Fibroblast of gingiva (primary cell): ENCODE data around the gene NEURL1B.
"Not testable (repeated sequence)": the region's sequence is repeated elsewhere in the genome, so short reads cannot be mapped to it uniquely, and the experiment has no call there.

Source experiments
- DNase-seq: peaks from one replicate; pipeline ENCODE4 v3.0.0-alpha.2; 2011; ENCODE audit warnings: low read depth

Gene NEURL1B

DNA sequence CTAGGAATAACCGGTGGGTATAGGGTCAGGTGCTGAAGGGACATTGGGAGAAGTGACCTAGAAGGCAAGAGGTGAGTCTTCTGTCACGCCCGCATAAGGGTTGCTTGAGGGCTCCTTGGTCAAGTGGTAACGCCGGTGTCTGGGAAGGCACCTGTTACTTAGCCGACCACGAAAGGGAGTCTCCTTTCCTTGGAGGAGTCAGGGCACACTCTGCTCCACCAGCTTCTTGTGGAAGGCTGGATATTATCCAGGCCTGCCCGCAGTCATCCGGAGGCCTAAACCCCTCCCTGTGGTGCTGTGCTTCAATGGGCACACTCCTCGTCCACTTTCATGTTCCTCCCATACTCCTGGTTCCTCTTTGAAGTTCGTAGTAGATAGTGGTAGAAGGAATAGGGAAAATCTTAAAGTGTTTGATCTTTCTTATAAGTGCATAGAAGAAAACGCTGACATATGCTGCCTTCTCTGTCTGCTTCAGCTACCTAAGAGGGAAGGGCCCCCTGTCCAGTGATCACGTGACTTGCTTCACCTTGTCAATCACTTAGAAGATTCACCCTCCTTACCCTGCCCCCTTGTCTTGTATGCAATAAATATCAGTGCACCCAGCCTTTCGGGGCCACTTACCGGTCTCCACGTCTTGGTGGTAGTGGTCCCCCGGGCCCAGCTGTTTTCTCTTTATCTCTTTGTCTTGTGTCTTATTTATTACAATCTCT, 16.6 kb downstream of the NEURL1B start:
- DNase-seq = not testable (repeated sequence)

DNA sequence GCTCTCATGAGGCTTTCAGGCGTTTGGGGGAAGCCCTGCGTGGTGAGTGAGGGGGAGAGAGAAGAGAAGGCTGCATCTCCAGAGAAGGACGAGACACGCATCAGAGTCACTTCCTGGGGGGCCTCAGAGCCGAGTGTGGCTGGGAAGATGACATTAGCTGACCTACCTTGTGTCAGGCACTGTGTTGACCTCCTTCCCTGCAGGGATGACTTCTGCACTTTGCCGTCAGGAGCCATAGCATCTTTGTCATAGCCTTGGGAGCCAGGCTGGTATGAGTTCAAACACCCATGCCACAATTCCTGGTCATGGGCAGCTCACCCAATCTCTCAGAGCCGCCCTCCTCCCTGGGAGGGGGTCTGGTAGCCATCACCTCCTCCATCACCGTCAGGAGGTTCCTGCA, 17.3 kb downstream of the NEURL1B start:
- no peak for DNase-seq

GRCh38 chr5:172658961-172659501, 18.0 kb downstream of the NEURL1B start:
- no peak for DNase-seq

DNA sequence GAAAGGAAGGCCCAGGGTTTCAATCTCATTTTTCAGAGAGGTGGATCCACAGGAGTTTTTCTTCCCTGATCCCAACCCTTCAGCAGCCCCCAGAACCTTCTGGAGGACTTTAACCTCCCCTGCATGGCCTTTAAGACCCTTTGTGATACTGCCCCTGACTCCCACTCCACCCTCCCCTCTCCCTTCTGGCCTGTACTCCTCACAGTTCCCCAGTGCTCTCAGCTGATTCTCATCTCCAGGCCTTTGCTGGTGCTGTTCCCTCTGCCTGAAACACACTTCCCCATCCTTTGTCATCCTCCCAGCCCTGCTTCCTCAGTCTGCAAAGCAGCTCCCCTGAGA, 18.5 kb downstream of the NEURL1B start:
- no peak for DNase-seq

DNA sequence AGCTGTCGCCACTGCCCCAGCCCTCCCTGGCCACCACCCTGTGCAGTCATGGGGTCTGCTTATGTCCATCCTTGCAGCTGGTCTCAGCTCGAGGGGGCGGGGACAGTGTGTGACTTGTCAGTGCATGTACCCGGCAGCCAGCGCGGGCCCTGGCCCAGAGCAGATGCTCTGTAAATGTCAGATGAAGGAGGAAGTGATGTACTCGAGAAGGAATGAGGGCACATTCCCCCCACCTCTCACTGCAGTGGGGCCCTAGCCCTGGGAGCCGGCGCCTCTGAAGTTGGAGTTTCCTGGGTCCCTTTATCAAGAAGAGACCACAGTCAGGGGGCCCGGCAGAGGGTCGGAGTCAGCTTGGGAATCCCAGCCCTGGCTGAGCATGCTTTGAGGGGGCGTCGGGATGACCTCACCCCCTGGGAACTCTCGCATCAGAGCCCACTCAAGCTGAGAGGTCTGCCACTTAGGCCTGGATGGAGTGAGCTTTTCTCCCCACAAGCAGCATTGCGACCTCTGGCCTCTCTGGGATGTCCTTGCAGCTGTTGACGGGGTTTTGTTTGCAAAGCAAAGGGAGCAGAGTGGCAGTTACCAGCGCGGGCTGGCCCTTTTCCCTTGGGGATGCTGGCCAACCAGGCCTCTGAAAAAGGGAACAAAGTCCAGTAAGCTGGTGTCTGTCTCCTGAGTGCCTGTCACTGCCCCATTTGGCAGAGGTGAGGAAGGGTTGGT, 19.0 kb downstream of the NEURL1B start:
- DNase-seq = peak; percentile 45

DNA sequence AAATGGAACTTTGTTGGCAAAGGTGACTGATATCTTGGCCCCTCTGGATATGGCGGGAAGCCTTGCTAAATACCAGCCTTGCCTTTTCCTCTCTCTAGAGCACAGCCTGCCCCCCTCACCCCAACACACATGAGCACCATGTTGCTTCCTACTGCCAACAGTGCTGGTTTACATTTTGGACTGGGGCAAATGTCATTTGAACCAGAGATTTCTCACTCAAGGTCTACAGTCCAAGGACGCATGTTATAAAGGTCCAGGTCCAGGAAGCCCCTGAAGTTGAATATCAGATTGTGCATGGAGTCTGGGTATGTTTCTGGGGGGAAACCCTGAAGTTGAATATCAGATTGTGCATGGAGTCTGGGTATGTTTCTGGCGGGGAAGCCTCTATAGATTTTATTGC, 19.9 kb downstream of the NEURL1B start:
- no peak for DNase-seq

DNA sequence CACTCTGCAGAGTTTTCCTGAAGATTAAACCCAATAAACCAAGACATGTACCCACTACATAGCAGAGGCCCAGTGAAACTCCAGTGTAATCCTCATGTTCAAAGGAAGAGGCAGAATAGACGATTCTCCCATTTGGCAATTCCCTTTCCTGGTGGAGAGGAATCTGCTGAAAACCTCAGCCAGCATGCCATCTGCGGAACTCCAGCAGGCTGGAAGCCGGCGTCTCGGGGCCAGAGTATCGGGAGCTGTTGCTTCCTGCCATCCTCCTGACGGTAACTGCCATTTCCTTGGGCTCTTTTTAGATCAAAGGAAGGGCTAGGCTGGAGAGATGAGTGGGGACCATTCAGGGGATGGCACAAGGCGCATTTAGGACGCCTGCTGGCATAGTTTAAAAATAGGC, 20.5 kb downstream of the NEURL1B start:
- DNase-seq = no peak

DNA sequence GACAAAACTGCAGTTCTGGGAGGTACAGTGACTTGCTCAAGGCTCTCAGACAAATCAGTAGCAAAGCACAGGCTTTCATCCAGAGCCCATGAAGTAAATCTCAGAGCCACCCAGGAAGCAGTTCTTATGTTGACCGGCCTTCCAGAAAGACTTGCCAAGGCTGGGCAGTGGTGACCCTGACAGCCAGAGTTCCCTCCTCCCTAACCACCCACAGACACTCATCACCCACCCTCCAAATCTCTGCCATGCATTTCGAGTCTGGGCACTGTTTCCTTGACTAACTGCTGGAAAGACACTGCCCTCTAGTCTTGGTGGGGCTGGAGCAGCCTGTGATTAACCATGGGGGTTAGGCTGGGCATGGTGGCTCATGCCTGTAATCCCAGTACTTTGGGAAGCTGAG, 21.5 kb downstream of the NEURL1B start:
- DNase-seq = no peak

DNA sequence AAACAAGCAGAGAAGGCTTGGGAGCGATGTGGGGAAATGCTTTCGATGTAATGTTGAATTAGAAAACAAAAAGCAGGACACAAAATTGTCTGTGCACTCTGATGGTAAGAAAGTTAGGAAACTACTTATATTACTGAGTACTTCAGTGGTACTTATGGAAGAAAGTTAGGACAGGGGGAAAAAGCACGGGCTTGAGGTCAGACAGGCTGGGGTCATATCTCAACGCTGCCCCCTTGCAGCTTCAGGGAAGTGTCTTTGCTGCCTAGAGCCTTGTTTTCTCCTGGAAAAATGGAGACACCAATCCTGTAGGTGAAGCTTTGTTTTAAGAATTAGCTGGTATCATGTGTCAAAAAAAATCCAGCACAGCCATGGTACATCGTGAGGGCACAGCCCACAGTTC, 23.0 kb downstream of the NEURL1B start:
- DNase-seq = no peak

DNA sequence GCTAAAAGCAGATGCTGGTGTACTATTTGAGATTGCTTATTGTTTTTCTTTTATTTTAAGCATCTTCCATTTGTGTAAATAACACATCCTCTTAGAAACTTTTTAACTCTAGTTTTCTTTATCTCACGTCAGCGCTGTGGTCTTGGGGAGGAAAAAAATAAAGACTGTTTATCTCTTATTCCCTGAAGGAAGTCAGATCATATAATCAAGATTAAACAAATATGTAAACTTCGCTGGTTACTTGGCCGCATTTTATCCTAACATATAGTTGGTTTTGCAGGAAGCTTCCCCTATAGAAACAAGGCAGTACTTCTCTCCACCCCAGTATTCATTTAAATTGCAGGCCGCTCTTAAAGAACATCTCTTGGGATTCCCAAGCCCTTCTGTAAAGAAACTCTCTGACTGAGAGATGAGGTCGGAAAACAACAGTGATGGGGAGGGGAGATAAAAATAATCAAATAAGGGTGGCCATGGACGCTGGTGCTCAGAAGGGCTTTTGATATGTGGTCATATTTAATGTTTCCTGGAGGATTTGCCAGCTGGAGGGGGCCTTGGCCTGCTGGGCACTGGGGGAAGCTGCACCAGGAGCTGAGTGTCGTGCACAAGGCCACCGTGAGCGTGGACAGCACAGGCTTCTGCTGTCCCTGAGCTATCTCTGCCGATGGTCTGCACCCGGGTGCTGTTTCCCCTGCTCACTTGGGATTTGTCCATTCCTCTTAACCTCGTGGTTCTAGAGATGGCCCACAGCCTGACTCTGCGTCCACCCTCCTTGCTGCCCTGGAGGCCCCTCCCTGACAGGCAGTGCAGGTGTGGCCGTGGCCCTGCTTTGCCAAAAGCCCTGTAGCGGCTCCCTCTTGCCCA, 23.8 kb downstream of the NEURL1B start:
- DNase-seq = no peak

DNA sequence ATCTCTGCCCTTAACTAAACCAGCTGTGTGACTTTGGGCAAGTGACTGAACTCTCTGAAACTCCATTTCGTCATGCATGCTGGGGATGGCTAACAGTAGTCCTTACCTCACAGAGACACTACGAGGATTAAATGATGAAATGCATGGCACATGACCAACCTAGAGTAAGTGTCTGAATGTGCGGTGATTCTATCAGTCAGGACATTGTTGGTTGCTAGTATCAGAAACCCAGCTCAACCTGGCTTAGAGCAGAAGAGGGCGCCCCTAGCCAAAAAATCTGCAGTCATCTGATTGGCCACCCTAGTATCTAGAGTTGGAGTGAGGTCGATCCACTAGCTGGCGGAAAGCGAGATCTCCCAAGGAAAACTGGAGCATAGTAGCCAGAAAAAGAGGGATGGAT, 25.2 kb downstream of the NEURL1B start:
- no peak for DNase-seq

GRCh38 chr5:172667786-172668593, 26.9 kb downstream of the NEURL1B start:
- DNase-seq = no peak

DNA sequence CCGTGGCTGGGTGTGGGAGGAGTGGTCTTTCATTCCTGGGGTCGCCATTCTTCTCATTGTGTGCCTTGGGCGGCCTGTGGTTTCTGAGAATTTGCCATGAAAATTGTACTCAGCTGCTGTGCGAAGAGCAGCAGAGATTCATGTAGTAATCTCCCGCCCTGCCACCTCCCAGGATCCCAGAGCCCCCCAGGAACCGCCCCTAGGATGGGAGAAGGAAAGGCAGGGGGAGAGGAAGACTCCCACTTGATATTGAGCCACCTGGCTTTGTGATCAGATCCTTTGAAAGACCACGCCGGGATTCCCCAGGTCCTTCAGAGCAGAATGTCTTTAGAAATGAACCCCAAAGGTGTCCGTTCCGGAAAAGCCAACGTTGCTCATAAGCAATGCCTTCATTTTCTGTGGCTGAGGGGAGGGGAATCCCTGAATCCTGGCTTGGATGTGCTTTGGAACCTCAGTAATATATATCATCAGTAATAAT, 27.6 kb downstream of the NEURL1B start:
- no peak for DNase-seq

DNA sequence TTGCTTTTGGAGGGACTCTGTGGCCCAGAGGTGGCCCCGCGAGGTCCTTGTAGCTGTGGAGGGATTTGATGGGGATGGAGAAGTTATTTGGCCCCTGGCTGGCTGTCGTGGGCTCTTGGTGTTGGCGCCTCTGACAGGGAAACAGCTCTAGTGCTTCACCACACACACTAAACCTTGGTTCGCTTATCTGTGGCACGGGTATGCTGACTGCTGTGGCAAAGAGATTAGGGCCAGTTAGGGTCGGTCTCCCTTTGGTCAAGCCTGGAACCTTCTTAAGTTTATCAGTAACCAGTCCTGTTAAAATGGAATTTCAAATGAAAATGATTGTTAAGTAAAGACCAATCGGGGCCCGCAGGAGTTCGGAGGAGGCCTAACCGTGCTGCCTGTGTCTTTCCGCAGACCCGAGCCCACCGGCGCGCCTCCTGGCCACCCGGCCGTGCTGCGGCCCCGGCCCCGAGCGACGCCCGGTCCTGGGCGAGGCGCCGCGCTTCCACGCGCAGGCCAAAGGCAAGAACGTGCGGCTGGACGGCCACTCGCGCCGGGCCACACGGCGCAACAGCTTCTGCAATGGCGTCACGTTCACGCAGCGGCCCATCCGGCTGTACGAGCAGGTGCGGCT, 28.4 kb downstream of the NEURL1B start:
- no peak for DNase-seq

GRCh38 chr5:172670005-172670402, 28.9 kb downstream of the NEURL1B start:
- no peak for DNase-seq

DNA sequence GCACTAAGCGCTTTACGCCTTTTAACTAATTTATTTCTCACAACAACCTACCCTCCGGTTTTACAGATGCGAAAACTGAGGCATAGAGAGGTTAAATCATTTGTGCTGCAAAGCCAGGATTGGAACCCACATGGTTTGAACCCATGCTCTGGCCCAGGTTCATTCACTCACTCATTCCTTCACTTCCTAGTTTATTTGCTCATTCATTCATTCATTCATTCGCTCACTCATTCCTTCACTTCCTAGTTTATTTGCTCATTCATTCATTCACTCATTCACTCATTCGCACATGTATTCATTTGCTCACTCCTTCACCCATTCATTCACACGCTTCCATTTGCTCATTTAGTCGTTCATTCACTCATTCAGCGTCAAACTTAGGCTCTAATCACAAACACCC, 29.4 kb downstream of the NEURL1B start:
- no peak for DNase-seq

DNA sequence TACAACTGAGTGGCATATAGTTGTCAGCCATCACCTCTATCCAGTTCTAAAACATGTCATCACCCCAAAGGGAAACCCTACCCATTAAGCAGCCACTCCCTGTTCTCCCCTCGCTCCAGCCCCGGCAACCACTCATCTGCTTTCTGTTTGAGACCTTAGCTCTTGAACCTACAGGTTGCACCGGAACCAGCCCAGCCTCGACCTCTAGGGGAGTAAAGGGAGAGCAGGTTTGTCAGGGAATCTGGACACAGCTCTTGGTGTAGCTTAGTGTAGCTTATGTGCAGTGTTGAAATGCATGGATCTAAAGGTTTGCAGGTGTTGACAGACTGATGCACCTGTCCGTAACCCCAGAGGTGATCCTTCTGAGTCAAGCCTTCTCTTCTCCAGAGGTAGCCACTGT, 30.0 kb downstream of the NEURL1B start:
- no peak for DNase-seq

DNA sequence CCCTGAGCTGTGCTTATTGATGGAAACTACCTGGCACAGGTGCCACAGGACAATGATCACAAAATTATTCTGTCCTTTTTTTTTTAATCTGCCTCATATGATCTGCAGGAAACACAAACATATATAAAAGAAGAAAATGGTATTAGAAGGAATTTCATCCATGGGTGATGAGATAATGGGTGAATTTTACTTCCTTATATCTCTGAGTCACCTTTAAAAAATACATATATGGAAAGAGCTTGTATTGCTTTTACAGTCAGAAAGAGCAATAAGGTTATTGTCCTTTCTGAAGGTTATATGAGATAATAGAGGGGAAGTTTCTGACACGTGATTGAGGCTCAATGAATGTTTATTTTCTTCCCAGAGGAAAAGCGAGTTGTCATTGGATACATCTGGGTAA, 31.6 kb downstream of the NEURL1B start:
- no peak for DNase-seq

GRCh38 chr5:172674155-172674554, 33.1 kb downstream of the NEURL1B start:
- no peak for DNase-seq

DNA sequence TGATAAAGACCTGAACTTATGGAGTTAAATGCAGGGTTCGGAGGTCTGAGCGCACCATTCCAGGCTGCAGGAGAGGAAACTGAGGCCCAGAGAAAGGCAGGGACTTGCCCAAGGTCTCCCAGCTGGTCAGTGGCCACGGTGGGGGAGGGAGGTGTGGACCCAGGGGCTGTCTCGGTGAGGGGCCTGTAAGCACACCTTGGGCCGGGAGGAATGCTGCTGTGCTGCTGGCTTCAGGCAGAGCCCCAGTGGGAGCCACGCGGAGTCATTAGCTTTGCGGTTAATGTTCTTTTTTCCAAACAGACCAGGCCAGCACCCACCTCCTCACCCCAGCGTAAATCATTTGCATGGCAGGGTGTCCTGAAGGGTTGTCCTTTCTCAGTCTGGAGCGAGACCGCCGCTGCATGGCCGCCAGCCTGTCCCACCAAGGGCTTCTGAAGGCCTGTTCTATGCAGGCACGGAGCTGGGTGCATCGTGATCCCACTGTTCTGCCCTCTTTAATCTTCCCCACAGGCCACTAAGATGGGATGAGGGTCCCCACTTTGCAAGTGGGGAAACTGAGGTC, 35.9 kb downstream of the NEURL1B start:
- no peak for DNase-seq

DNA sequence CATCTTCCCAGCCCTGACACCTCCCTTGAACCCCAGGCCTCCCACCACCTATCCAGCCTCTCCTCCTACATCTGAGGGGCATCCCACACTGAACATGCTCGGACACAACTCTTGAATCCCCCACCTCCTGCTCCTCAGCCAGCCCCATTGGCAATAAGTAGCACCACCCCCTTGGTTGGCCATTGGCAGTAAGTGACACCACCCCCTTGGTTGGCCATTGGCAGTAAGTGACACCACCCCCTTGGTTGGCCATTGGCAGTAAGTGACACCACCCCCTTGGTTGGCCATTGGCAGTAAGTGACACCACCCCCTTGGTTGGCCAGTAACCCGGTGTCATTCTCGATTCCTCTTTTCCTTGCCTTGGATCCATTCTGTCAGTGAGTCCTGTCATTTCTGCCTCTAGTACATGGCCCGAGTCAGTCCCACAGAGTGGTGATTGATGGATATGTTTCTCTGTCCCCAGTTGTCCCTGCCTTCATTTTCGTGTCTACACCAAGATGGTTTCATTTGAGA, 37.4 kb downstream of the NEURL1B start:
- DNase-seq = not testable (repeated sequence)
